ENCODE results near the gene RBM19.
"Not testable (repeated sequence)": the region's sequence is repeated elsewhere in the genome, so short reads cannot be mapped to it uniquely, and the experiment has no call there.

RBM19 gene

GRCh38 chr12:114006482-114007425 lies 40.6 kb upstream of the RBM19 start:
- no peak for DNase-seq (ENCODE audit: extremely low spot score)
- POLR2A ChIA-PET, result no interaction called here
- CTCF ChIA-PET, result interaction anchor here (1.6 kb wide), 1 partner anchor 10 kb away, joined by 3 read pairs; no protein-coding TSS in a partner anchor
- TF ChIP-seq FOXK2 (IDR thresholded peaks at IDR 0.05), result no peak
- TF ChIP-seq NFRKB (IDR thresholded peaks at IDR 0.05), result no peak
- TF ChIP-seq ZNF384 (IDR thresholded peaks at IDR 0.05), result no peak
- TF ChIP-seq PKNOX1 (IDR thresholded peaks at IDR 0.05), result no peak
- TF ChIP-seq FOXA1 (IDR thresholded peaks at IDR 0.05), result no peak
- TF ChIP-seq SP1 (IDR thresholded peaks at IDR 0.05), result no peak
- no peak for TF ChIP-seq ELF4 (IDR thresholded peaks at IDR 0.05)
- TF ChIP-seq CTBP1 (IDR thresholded peaks at IDR 0.05; ENCODE audit: borderline replicate concordance), result no peak
- TF ChIP-seq HDGF (IDR thresholded peaks at IDR 0.05; ENCODE audit: borderline replicate concordance), result no peak
- TF ChIP-seq L3MBTL2 (conservative IDR thresholded peaks at IDR 0.05), result no peak

- CTCF ChIA-PET, result no interaction called here
Measured at GRCh38 chr12:114004402-114004801, 38.3 kb upstream of the RBM19 start.

GRCh38 chr12:114003286-114003685 lies 37.2 kb upstream of the RBM19 start:
- POLR2A ChIA-PET, result no interaction called here
- DNase-seq (ENCODE audit: extremely low spot score), result no peak
- TF ChIP-seq LEF1 (IDR thresholded peaks at IDR 0.05; ENCODE audit: borderline replicate concordance) (no peak), PKNOX1 (IDR thresholded peaks at IDR 0.05) (no peak), SUZ12 (IDR thresholded peaks at IDR 0.05) (no peak), FOXA1 (IDR thresholded peaks at IDR 0.05) (no peak), FOXK2 (IDR thresholded peaks at IDR 0.05) (no peak), ZNF384 (IDR thresholded peaks at IDR 0.05) (no peak)
- CTCF ChIA-PET, result no interaction called here

More at GRCh38 chr12:114004402-114004801, 38.3 kb upstream of the RBM19 start:
- POLR2A ChIA-PET, result no interaction called here
- no peak for DNase-seq (ENCODE audit: extremely low spot score)
- no peak for TF ChIP-seq ARNT (IDR thresholded peaks at IDR 0.05)
- TF ChIP-seq NFRKB (IDR thresholded peaks at IDR 0.05), result no peak
- no peak for TF ChIP-seq FOXK2 (IDR thresholded peaks at IDR 0.05)
- no peak for TF ChIP-seq SP1 (IDR thresholded peaks at IDR 0.05)
- TF ChIP-seq LEF1 (IDR thresholded peaks at IDR 0.05; ENCODE audit: borderline replicate concordance), result no peak
- TF ChIP-seq CTBP1 (IDR thresholded peaks at IDR 0.05; ENCODE audit: borderline replicate concordance), result no peak
- no peak for TF ChIP-seq L3MBTL2 (conservative IDR thresholded peaks at IDR 0.05)
- TF ChIP-seq ZNF384 (IDR thresholded peaks at IDR 0.05), result no peak
- TF ChIP-seq FOXA1 (IDR thresholded peaks at IDR 0.05), result no peak
- TF ChIP-seq FOXM1 (IDR thresholded peaks at IDR 0.05; ENCODE audit: borderline replicate concordance), result no peak
- TF ChIP-seq BHLHE40 (IDR thresholded peaks at IDR 0.05; ENCODE audit: borderline replicate concordance), result no peak
- TF ChIP-seq TARDBP (IDR thresholded peaks at IDR 0.05), result no peak
- TF ChIP-seq HDGF (IDR thresholded peaks at IDR 0.05; ENCODE audit: borderline replicate concordance), result no peak
- no peak for TF ChIP-seq ELF4 (IDR thresholded peaks at IDR 0.05)
- no peak for TF ChIP-seq SUZ12 (IDR thresholded peaks at IDR 0.05)
- TF ChIP-seq PKNOX1 (IDR thresholded peaks at IDR 0.05), result no peak

GRCh38 chr12:114001511-114002340 lies 35.6 kb upstream of the RBM19 start:
- TF ChIP-seq LEF1 (IDR thresholded peaks at IDR 0.05; ENCODE audit: borderline replicate concordance), result no peak
- no peak for TF ChIP-seq ELF4 (IDR thresholded peaks at IDR 0.05)
- no peak for TF ChIP-seq CTBP1 (IDR thresholded peaks at IDR 0.05; ENCODE audit: borderline replicate concordance)
- TF ChIP-seq NFRKB (IDR thresholded peaks at IDR 0.05), result no peak
- no peak for TF ChIP-seq HDGF (IDR thresholded peaks at IDR 0.05; ENCODE audit: borderline replicate concordance)
- TF ChIP-seq FOXM1 (IDR thresholded peaks at IDR 0.05; ENCODE audit: borderline replicate concordance), result no peak
- no peak for TF ChIP-seq TARDBP (IDR thresholded peaks at IDR 0.05)
- no peak for TF ChIP-seq SP1 (IDR thresholded peaks at IDR 0.05)
- no peak for TF ChIP-seq L3MBTL2 (conservative IDR thresholded peaks at IDR 0.05)
- TF ChIP-seq BHLHE40 (IDR thresholded peaks at IDR 0.05; ENCODE audit: borderline replicate concordance), result no peak
- no peak for TF ChIP-seq ARNT (IDR thresholded peaks at IDR 0.05)
- no peak for TF ChIP-seq FOXA1 (IDR thresholded peaks at IDR 0.05)
- no peak for TF ChIP-seq FOXK2 (IDR thresholded peaks at IDR 0.05)
- no peak for TF ChIP-seq ZNF384 (IDR thresholded peaks at IDR 0.05)
- no peak for TF ChIP-seq SUZ12 (IDR thresholded peaks at IDR 0.05)
- TF ChIP-seq PKNOX1 (IDR thresholded peaks at IDR 0.05), result no peak
- POLR2A ChIA-PET, result no interaction called here
- DNase-seq (ENCODE audit: extremely low spot score), result no peak
- CTCF ChIA-PET, result no interaction called here

GRCh38 chr12:114000861-114001260 lies 34.7 kb upstream of the RBM19 start:
- POLR2A ChIA-PET, result no interaction called here
- CTCF ChIA-PET, result no interaction called here
- DNase-seq (ENCODE audit: extremely low spot score), result no peak

GRCh38 chr12:114000261-114000660 lies 34.1 kb upstream of the RBM19 start:
- POLR2A ChIA-PET; DNase-seq (ENCODE audit: extremely low spot score); CTCF ChIA-PET: not testable (repeated sequence)

More at GRCh38 chr12:114000861-114001260, 34.7 kb upstream of the RBM19 start:
- TF ChIP-seq LEF1 (IDR thresholded peaks at IDR 0.05; ENCODE audit: borderline replicate concordance) (no peak), FOXM1 (IDR thresholded peaks at IDR 0.05; ENCODE audit: borderline replicate concordance) (no peak), FOXK2 (IDR thresholded peaks at IDR 0.05) (no peak), PKNOX1 (IDR thresholded peaks at IDR 0.05) (no peak), SUZ12 (IDR thresholded peaks at IDR 0.05) (no peak), FOXA1 (IDR thresholded peaks at IDR 0.05) (no peak), NFRKB (IDR thresholded peaks at IDR 0.05) (no peak), TARDBP (IDR thresholded peaks at IDR 0.05) (no peak), CTBP1 (IDR thresholded peaks at IDR 0.05; ENCODE audit: borderline replicate concordance) (no peak), L3MBTL2 (conservative IDR thresholded peaks at IDR 0.05) (no peak)
